ENCODE measurements around the gene GRK5. TPM values are rescaled to one million over a fixed set of nuclear protein-coding genes. Genes with fewer than 3 reads are reported as not detected.

GRK5 gene
- total RNA-seq, 1 experiment from 2014 or later = 2.3 TPM

- POLR2A ChIA-PET = no interaction called here
- Mint-ChIP-seq H3K36me3 (no peaks in the 10 kb centered on the region), H3K4me1 (peaks cover 5% of the 10 kb centered on the region; the same call in 1 of the 2 replicates), H3K27me3 (ENCODE audit: low read depth) (no peaks in the 10 kb centered on the region; the same call in 1 of the 2 replicates), H3K27ac (no peak overlapping the region), H3K4me3 (no peak overlapping the region), H3K9me3 (no peaks in the 10 kb centered on the region)
- ATAC-seq (no peak), DNase-seq (ENCODE audit: low spot score) (no peak)
- CTCF ChIA-PET = interaction anchor here (1.6 kb wide), 1 partner anchor 296 kb away, joined by 4 read pairs; no protein-coding TSS in a partner anchor
- TF ChIP-seq ZNF396 (CRISPR knock-in tag; IDR thresholded peaks at IDR 0.05; ENCODE audit: borderline replicate concordance) (no peak), ATF2 (CRISPR knock-in tag; IDR thresholded peaks at IDR 0.05; ENCODE audit: borderline replicate concordance, low read depth) (no peak), GRHL2 (CRISPR knock-in tag; IDR thresholded peaks at IDR 0.05; ENCODE audit: insufficient replicate concordance, severe bottlenecking) (no peak), NR3C1 (CRISPR knock-in tag; conservative IDR thresholded peaks at IDR 0.05; ENCODE audit: low read depth) (no peak), ZNF281 (CRISPR knock-in tag; IDR thresholded peaks at IDR 0.05) (no peak), ZNF532 (CRISPR knock-in tag; IDR thresholded peaks at IDR 0.05; ENCODE audit: borderline replicate concordance) (no peak), E2F1 (CRISPR knock-in tag; IDR thresholded peaks at IDR 0.05) (no peak), ATF1 (CRISPR knock-in tag; IDR thresholded peaks at IDR 0.05) (no peak), ZNF671 (CRISPR knock-in tag; IDR thresholded peaks at IDR 0.05) (no peak), FOXP1 (CRISPR knock-in tag; IDR thresholded peaks at IDR 0.05; ENCODE audit: borderline replicate concordance) (no peak), RELA (CRISPR knock-in tag; IDR thresholded peaks at IDR 0.05; ENCODE audit: borderline replicate concordance) (no peak), ESRRA (CRISPR knock-in tag; IDR thresholded peaks at IDR 0.05; ENCODE audit: borderline replicate concordance) (no peak), GTF2I (CRISPR knock-in tag; conservative IDR thresholded peaks at IDR 0.05) (no peak)
Measured at GRCh38 chr10:119495545-119495944, 288.2 kb downstream of the GRK5 start.

- Mint-ChIP-seq H3K9me3 (no peaks in the 10 kb centered on the region), H3K4me1 (peaks cover 5% of the 10 kb centered on the region; the same call in 1 of the 2 replicates), H3K27me3 (ENCODE audit: low read depth) (no peaks in the 10 kb centered on the region; the same call in 1 of the 2 replicates), H3K27ac (no peak overlapping the region), H3K36me3 (no peaks in the 10 kb centered on the region), H3K4me3 (no peak overlapping the region)
- ChIA-PET POLR2A (no interaction called here), CTCF (interaction anchor here (0.5 to 1.6 kb wide), 3 partner anchors 48 to 297 kb away, joined by 3 to 8 read pairs (median 4); no protein-coding TSS in a partner anchor)
- no peak for DNase-seq (ENCODE audit: low spot score)
- ATAC-seq = peak; percentile 74
- TF ChIP-seq USF2 (CRISPR knock-in tag; IDR thresholded peaks at IDR 0.05) = peak; percentile 25; the same call in 1 of the 2 replicates
- no peak for TF ChIP-seq ESRRA (CRISPR knock-in tag; IDR thresholded peaks at IDR 0.05; ENCODE audit: borderline replicate concordance)
- TF ChIP-seq ZNF671 (CRISPR knock-in tag; IDR thresholded peaks at IDR 0.05) = no peak
- no peak for TF ChIP-seq ZNF532 (CRISPR knock-in tag; IDR thresholded peaks at IDR 0.05; ENCODE audit: borderline replicate concordance)
- no peak for TF ChIP-seq NR2C2 (CRISPR knock-in tag; IDR thresholded peaks at IDR 0.05)
- no peak for TF ChIP-seq KAT7 (CRISPR knock-in tag; IDR thresholded peaks at IDR 0.05; ENCODE audit: borderline replicate concordance)
- no peak for TF ChIP-seq JAZF1 (CRISPR knock-in tag; IDR thresholded peaks at IDR 0.05)
- no peak for TF ChIP-seq TEAD1 (CRISPR knock-in tag; IDR thresholded peaks at IDR 0.05)
Measured at GRCh38 chr10:119496273-119496672, 288.9 kb downstream of the GRK5 start.
